ENCODE data around the gene TOMM40. TPM values are rescaled to one million over a fixed set of nuclear protein-coding genes. Genes with fewer than 3 reads are reported as not detected.
"Not testable (repeated sequence)": the region's sequence is repeated elsewhere in the genome, so short reads cannot be mapped to it uniquely, and the experiment has no call there.

TOMM40 gene
- total RNA-seq, 1 donor from 2014 or later: 65.3 TPM

DNA sequence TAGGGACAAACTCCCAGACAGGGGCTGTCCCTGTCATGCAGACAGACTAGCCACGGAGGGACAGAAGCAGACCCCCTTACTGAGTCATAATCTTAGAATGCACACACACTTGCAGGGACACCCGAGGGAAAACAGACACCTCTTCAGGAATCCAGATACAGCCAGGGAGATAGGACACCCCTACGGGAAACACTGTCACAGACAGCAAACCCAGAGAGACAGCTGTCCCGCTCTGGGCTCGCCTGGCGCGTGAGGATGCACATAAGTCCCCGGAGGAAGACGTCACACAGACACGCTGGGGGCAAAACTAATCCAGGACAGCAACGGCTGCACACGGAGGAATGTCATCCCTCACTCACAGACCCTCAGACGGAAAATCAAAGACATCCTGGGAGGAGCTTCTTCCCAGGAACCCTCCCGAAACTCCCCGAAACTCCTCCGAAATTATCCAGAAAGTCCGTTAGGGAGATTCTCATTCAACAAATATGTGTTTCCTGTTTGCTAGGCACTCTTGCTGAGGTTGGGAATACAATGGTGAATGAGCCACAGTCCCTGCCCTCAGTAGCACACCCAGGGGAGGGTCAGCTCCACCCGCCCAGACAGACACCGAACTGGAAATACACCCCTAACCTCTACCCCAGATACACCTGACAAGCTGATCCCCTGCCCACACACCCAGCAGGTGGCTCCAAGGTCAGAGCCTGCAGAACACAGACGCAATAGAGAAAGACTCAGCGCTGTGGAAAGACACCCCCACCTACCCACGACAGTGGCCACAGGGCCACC, 15.2 kb upstream of the TOMM40 start:
- no peak for DNase-seq (ENCODE audit: low read depth)
- H3K27me3 ChIP-seq (ENCODE audit: control insufficient read depth, insufficient read depth, low read length): no peaks in the 10 kb centered on the region
- H3K4me3 ChIP-seq (ENCODE audit: low read depth, low read length): no peak overlapping the region
- peaks cover 11% of the 10 kb centered on the region for H3K36me3 ChIP-seq (ENCODE audit: control insufficient read depth, insufficient read depth, low read length)
- no peak for TF ChIP-seq CTCF (IDR thresholded peaks at IDR 0.05; ENCODE audit: insufficient read depth, low read length, poor library complexity, severe bottlenecking)

- no peak overlapping the region for H3K4me3 ChIP-seq (ENCODE audit: low read depth, low read length)
- DNase-seq (ENCODE audit: low read depth): no peak
- no peaks in the 10 kb centered on the region for H3K27me3 ChIP-seq (ENCODE audit: control insufficient read depth, insufficient read depth, low read length)
- no peak for TF ChIP-seq CTCF (IDR thresholded peaks at IDR 0.05; ENCODE audit: insufficient read depth, low read length, poor library complexity, severe bottlenecking)
- H3K36me3 ChIP-seq (ENCODE audit: control insufficient read depth, insufficient read depth, low read length): peaks cover 11% of the 10 kb centered on the region
Observed at GRCh38 chr19:44876930-44877535, 14.0 kb upstream of the TOMM40 start.

- Histone ChIP-seq H3K27me3 (ENCODE audit: control insufficient read depth, insufficient read depth, low read length) (no peaks in the 10 kb centered on the region), H3K36me3 (ENCODE audit: control insufficient read depth, insufficient read depth, low read length) (peaks cover 11% of the 10 kb centered on the region), H3K4me3 (ENCODE audit: low read depth, low read length) (no peak overlapping the region)
- DNase-seq (ENCODE audit: low read depth): no peak
- no peak for TF ChIP-seq CTCF (IDR thresholded peaks at IDR 0.05; ENCODE audit: insufficient read depth, low read length, poor library complexity, severe bottlenecking)
Observed at GRCh38 chr19:44878120-44878865, 12.8 kb upstream of the TOMM40 start.

GRCh38 chr19:44879309-44880065, 11.6 kb upstream of the TOMM40 start:
- no peak for TF ChIP-seq CTCF (IDR thresholded peaks at IDR 0.05; ENCODE audit: insufficient read depth, low read length, poor library complexity, severe bottlenecking)
- no peak overlapping the region for H3K4me3 ChIP-seq (ENCODE audit: low read depth, low read length)
- H3K36me3 ChIP-seq (ENCODE audit: control insufficient read depth, insufficient read depth, low read length): peaks cover 6% of the 10 kb centered on the region
- no peak for DNase-seq (ENCODE audit: low read depth)
- no peaks in the 10 kb centered on the region for H3K27me3 ChIP-seq (ENCODE audit: control insufficient read depth, insufficient read depth, low read length)

DNA sequence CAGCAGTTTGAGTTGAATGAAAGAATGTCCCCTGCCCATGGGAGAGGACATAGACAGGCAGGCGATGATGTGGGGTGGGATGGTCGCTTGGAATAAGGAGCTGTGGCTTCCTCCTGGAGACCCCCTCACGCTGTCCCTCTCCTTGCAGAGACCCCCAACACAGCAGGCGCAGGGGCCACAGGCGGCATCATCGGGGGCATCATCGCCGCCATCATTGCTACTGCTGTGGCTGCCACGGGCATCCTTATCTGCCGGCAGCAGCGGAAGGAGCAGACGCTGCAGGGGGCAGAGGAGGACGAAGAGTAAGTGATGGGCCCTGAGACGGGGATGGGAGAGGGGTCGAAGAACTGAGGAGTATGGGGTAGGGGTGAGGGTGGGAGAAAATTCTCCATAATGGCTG, 9.0 kb upstream of the TOMM40 start:
- H3K36me3 ChIP-seq (ENCODE audit: control insufficient read depth, insufficient read depth, low read length): no peaks in the 10 kb centered on the region

DNA sequence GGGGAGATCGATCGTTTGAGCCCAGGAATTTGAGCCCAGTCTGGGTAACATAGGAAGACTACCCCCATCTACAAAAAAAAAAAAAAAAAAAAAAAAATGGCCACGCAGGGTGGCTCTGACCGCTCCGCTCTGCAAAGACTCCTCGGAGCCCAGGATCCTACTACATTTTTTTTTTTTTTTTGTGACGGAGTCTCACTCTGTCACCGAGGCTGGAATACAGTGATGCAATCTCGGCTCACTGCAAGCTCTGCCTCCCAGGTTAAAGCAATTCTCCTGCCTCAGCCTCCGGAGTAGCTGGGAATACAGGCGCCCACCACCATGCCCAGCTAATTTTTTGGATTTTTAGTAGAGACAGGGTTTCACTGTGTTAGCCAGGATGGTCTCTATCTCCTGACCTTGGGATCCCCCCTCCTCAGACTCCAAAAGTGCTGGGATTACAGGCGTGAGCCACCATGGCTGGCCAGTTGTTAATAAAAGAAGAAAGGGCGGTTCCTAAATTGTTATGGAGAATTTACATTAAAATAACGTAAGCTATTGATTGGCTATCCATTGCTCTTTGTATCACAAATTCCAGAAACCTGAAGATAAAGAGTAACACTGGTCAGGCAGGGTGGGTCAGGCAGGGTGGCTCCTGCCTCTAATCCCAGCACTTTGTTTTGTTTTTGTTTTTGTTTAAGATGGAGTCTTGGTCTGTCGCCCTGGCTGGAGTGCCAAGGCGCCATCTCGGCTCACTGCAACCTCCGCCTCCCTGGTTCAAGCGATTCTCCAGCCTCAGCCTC, 8.2 kb upstream of the TOMM40 start:
- not testable (repeated sequence) for H3K4me3 ChIP-seq (ENCODE audit: low read depth, low read length); H3K36me3 ChIP-seq (ENCODE audit: control insufficient read depth, insufficient read depth, low read length); H3K27me3 ChIP-seq (ENCODE audit: control insufficient read depth, insufficient read depth, low read length); DNase-seq (ENCODE audit: low read depth)

More for the DNA sequence above, 9.0 kb upstream of the TOMM40 start:
- Histone ChIP-seq H3K27me3 (ENCODE audit: control insufficient read depth, insufficient read depth, low read length) (no peaks in the 10 kb centered on the region), H3K4me3 (ENCODE audit: low read depth, low read length) (no peak overlapping the region)
- TF ChIP-seq CTCF (IDR thresholded peaks at IDR 0.05; ENCODE audit: insufficient read depth, low read length, poor library complexity, severe bottlenecking): no peak
- no peak for DNase-seq (ENCODE audit: low read depth)
